ENCODE results near the gene NEK6.

NEK6 gene

GRCh38 chr9:124295159-124295794, 37.5 kb downstream of the NEK6 start:
- TF ChIP-seq TAF1 (IDR thresholded peaks at IDR 0.05; ENCODE audit: low read depth) (no peak), RAD21 (IDR thresholded peaks at IDR 0.05; ENCODE audit: low read depth) (no peak), MAX (IDR thresholded peaks at IDR 0.05) (peak; percentile 69), CREB1 (IDR thresholded peaks at IDR 0.05; ENCODE audit: low read depth) (no peak), TCF12 (IDR thresholded peaks at IDR 0.05; ENCODE audit: low read depth) (no peak; the same call in 1 of the 2 replicates), REST (IDR thresholded peaks at IDR 0.05; ENCODE audit: low read depth) (no peak), FOXM1 (IDR thresholded peaks at IDR 0.05; ENCODE audit: borderline replicate concordance, low read depth) (no peak), NFIC (IDR thresholded peaks at IDR 0.05) (no peak), YY1 (IDR thresholded peaks at IDR 0.05; ENCODE audit: low read depth) (no peak), EP300 (IDR thresholded peaks at IDR 0.05; ENCODE audit: borderline replicate concordance) (peak; percentile 9; the same call in 1 of the 2 replicates), CEBPB (IDR thresholded peaks at IDR 0.05) (no peak), EGR1 (IDR thresholded peaks at IDR 0.05) (no peak), USF1 (IDR thresholded peaks at IDR 0.05) (no peak), TEAD4 (IDR thresholded peaks at IDR 0.05) (no peak), ZBTB7A (IDR thresholded peaks at IDR 0.05; ENCODE audit: low read depth) (no peak)

GRCh38 chr9:124296094-124296493, 38.3 kb downstream of the NEK6 start:
- TF ChIP-seq CREB1 (IDR thresholded peaks at IDR 0.05; ENCODE audit: low read depth) (no peak), RAD21 (IDR thresholded peaks at IDR 0.05; ENCODE audit: low read depth) (no peak), EGR1 (IDR thresholded peaks at IDR 0.05) (no peak), NFIC (IDR thresholded peaks at IDR 0.05) (no peak), TCF12 (IDR thresholded peaks at IDR 0.05; ENCODE audit: low read depth) (no peak), TAF1 (IDR thresholded peaks at IDR 0.05; ENCODE audit: low read depth) (no peak), MAX (IDR thresholded peaks at IDR 0.05) (no peak), USF1 (IDR thresholded peaks at IDR 0.05) (no peak), REST (IDR thresholded peaks at IDR 0.05; ENCODE audit: low read depth) (no peak), TEAD4 (IDR thresholded peaks at IDR 0.05) (no peak), CEBPB (IDR thresholded peaks at IDR 0.05) (no peak), YY1 (IDR thresholded peaks at IDR 0.05; ENCODE audit: low read depth) (no peak), ZBTB7A (IDR thresholded peaks at IDR 0.05; ENCODE audit: low read depth) (no peak), EP300 (IDR thresholded peaks at IDR 0.05; ENCODE audit: borderline replicate concordance) (no peak), FOXM1 (IDR thresholded peaks at IDR 0.05; ENCODE audit: borderline replicate concordance, low read depth) (no peak)

GRCh38 chr9:124296796-124297550, 39.2 kb downstream of the NEK6 start:
- TF ChIP-seq TEAD4 (IDR thresholded peaks at IDR 0.05) = no peak
- TF ChIP-seq NFIC (IDR thresholded peaks at IDR 0.05) = no peak
- no peak for TF ChIP-seq RAD21 (IDR thresholded peaks at IDR 0.05; ENCODE audit: low read depth)
- TF ChIP-seq CREB1 (IDR thresholded peaks at IDR 0.05; ENCODE audit: low read depth) = no peak
- TF ChIP-seq TCF12 (IDR thresholded peaks at IDR 0.05; ENCODE audit: low read depth) = no peak
- TF ChIP-seq EGR1 (IDR thresholded peaks at IDR 0.05) = no peak
- no peak for TF ChIP-seq EP300 (IDR thresholded peaks at IDR 0.05; ENCODE audit: borderline replicate concordance)
- no peak for TF ChIP-seq TAF1 (IDR thresholded peaks at IDR 0.05; ENCODE audit: low read depth)
- no peak for TF ChIP-seq USF1 (IDR thresholded peaks at IDR 0.05)
- TF ChIP-seq CEBPB (IDR thresholded peaks at IDR 0.05) = no peak
- no peak for TF ChIP-seq MAX (IDR thresholded peaks at IDR 0.05)

GRCh38 chr9:124297551-124297901, 39.8 kb downstream of the NEK6 start:
- TF ChIP-seq EP300 (IDR thresholded peaks at IDR 0.05; ENCODE audit: borderline replicate concordance) (peak; percentile 95), MAX (IDR thresholded peaks at IDR 0.05) (peak; percentile 78), TEAD4 (IDR thresholded peaks at IDR 0.05) (peak; percentile 100), NFIC (IDR thresholded peaks at IDR 0.05) (peak; percentile 100), TAF1 (IDR thresholded peaks at IDR 0.05; ENCODE audit: low read depth) (no peak), TCF12 (IDR thresholded peaks at IDR 0.05; ENCODE audit: low read depth) (peak; percentile 94), CREB1 (IDR thresholded peaks at IDR 0.05; ENCODE audit: low read depth) (no peak), CEBPB (IDR thresholded peaks at IDR 0.05) (peak; percentile 36; the same call in 1 of the 2 replicates), FOXM1 (IDR thresholded peaks at IDR 0.05; ENCODE audit: borderline replicate concordance, low read depth) (peak; percentile 73; the same call in 1 of the 2 replicates), RAD21 (IDR thresholded peaks at IDR 0.05; ENCODE audit: low read depth) (peak; percentile 40), ZBTB7A (IDR thresholded peaks at IDR 0.05; ENCODE audit: low read depth) (peak; percentile 76; the same call in 1 of the 2 replicates)

Measured in Ishikawa (cell line).